ENCODE measurements around the gene TNFRSF1A.

DNA sequence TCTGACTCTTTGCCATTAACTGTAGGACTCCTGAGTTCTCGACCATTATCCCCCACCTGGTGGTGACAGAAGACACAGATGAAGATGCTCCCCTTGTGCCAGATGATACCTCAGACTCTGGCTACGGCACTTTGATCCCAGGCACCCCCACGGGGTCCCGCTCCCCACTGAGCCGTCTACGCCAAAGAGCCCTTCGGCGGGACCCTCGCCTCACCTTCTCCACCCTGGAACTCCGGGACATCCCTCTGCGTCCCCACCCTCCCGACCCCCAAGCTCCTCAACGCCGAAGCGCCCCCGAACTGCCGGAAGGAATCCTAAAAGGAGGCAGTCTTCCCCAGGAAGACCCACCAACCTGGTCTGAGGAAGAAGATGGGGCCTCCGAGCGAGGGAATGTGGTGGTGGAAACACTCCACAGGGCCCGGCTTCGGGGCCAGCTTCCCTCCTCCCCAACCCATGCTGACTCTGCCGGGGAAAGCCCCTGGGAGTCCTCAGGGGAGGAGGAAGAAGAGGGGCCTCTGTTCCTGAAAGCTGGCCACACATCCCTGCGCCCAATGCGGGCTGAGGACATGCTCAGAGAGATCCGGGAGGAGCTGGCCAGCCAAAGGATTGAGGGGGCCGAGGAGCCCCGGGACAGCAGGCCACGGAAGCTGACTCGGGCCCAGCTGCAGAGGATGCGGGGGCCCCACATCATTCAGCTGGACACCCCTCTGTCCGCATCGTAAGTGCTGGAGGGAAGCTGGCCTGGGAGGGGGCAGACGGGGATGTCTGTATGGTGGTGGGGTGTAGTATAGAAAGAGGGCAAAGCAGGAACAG, 14.4 kb downstream of the TNFRSF1A start:
- TF ChIP-seq CTCF (IDR thresholded peaks at IDR 0.05; ENCODE audit: insufficient read depth, low read length, poor library complexity, severe bottlenecking) (no peak), EZH2phosphoT487 (conservative IDR thresholded peaks at IDR 0.05; ENCODE audit: low read length) (no peak)

All from SU-DHL-6 (cell line).